GM19193 (cell line): Measurements from ENCODE around the gene HNRNPM.

Experiments
- POLR2A ChIP-seq: IDR thresholded peaks from 4 replicates; pipeline ENCODE4 v1.6.1; 2011; ENCODE audit not compliant: insufficient read depth, insufficient read length; ENCODE audit errors: extremely low read depth

Gene HNRNPM

GRCh38 chr19:8486661-8487136, 41.9 kb downstream of the HNRNPM start:
- TF ChIP-seq POLR2A: no peak

- no peak for TF ChIP-seq POLR2A
These were observed 42.5 kb downstream of the HNRNPM start for GRCh38 chr19:8487137-8487851.

GRCh38 chr19:8488365-8488764, 43.6 kb downstream of the HNRNPM start:
- TF ChIP-seq POLR2A: no peak

GRCh38 chr19:8489561-8490394, 45.0 kb downstream of the HNRNPM start:
- TF ChIP-seq POLR2A: peak; percentile 26

- no peak for TF ChIP-seq POLR2A
These were observed 45.6 kb downstream of the HNRNPM start for GRCh38 chr19:8490395-8490760.

GRCh38 chr19:8490873-8491272, 46.1 kb downstream of the HNRNPM start:
- TF ChIP-seq POLR2A: no peak

GRCh38 chr19:8491574-8491973, 46.8 kb downstream of the HNRNPM start:
- TF ChIP-seq POLR2A: no peak

- TF ChIP-seq POLR2A: no peak
These were observed 49.4 kb downstream of the HNRNPM start for GRCh38 chr19:8494158-8494557.

GRCh38 chr19:8498295-8498694, 53.5 kb downstream of the HNRNPM start:
- no peak for TF ChIP-seq POLR2A

GRCh38 chr19:8499048-8499833, 54.5 kb downstream of the HNRNPM start:
- no peak for TF ChIP-seq POLR2A

GRCh38 chr19:8500158-8500557, 55.4 kb downstream of the HNRNPM start:
- TF ChIP-seq POLR2A: no peak

- no peak for TF ChIP-seq POLR2A
These were observed 56.7 kb downstream of the HNRNPM start for GRCh38 chr19:8501516-8501915.

GRCh38 chr19:8501981-8502380, 57.2 kb downstream of the HNRNPM start:
- no peak for TF ChIP-seq POLR2A

- no peak for TF ChIP-seq POLR2A
These were observed 58.7 kb downstream of the HNRNPM start for GRCh38 chr19:8503510-8503909.

GRCh38 chr19:8504171-8504570, 59.4 kb downstream of the HNRNPM start:
- TF ChIP-seq POLR2A: no peak
